B cell (primary cell): ENCODE results near the gene HIBADH. TPM values are rescaled to one million over a fixed set of nuclear protein-coding genes. Genes with fewer than 3 reads are reported as not detected.

Experiments
- ATAC-seq: fragments of 200-7000 bp; cut with Tn5 transposase; one replicate; pipeline ENCODE4 v1.10.0; 2021; ENCODE audit warnings: low read depth, mild to moderate bottlenecking, moderate number of reproducible peaks, moderate library complexity
- CTCF ChIA-PET: fragments of 350-600 bp; sonication (Branson Sonifier 250); formaldehyde crosslinking; loops from one replicate; lab custom pipeline; 2021; ENCODE audit warnings: antibody characterized with exemption, inconsistent platforms; lab: Charles Lee
- POLR2A ChIA-PET: fragments of 350-600 bp; sonication (Branson Sonifier 250); formaldehyde crosslinking; loops from one replicate; lab custom pipeline; 2021; ENCODE audit warnings: antibody characterized with exemption; lab: Charles Lee
- DNase-seq: peaks from one replicate; pipeline ENCODE4 v3.0.0; 2013
- H2AFZ ChIP-seq: 2 replicates; pipeline ENCODE4 v1.6.1; 2012; ENCODE audit warnings: mild to moderate bottlenecking, low read depth, low read length; ENCODE audit not compliant: insufficient read depth, poor library complexity, severe bottlenecking
- H3K27ac ChIP-seq, 2 donors: 1 replicate in 1 of 2; 2 replicates in 1 of 2; pipeline ENCODE4 v1.5.1; 2012 to 2013; ENCODE audit warnings: low read length in 2 of 2, mild to moderate bottlenecking in 2 of 2, moderate library complexity in 1 of 2
- H3K27me3 ChIP-seq, 4 experiments: fragments of 200-600 bp in 1 of 4; sonication (generic) in 1 of 4; replicated peaks in 1 of 4; 1 replicate in 2 of 4; 2 replicates in 2 of 4; pipeline versions ENCODE4 v1.6.1 to v1.7.0; 2013 to 2016; ENCODE audit warnings: low read length in 3 of 4, mild to moderate bottlenecking in 2 of 4, mixed read lengths in 1 of 4, moderate library complexity in 1 of 4; ENCODE audit not compliant: insufficient read depth in 4 of 4, control insufficient read depth in 3 of 4; ENCODE audit errors: control extremely low read depth in 1 of 4
- H3K36me3 ChIP-seq, 2 experiments: replicated peaks in 1 of 2; 1 replicate in 1 of 2; 2 replicates in 1 of 2; pipeline versions ENCODE4 v1.6.1 to v1.7.1; 2013; ENCODE audit warnings: low read length in 1 of 2; ENCODE audit not compliant: insufficient read depth in 2 of 2, control insufficient read depth in 1 of 2; ENCODE audit errors: control extremely low read depth in 1 of 2, extremely low read depth in 1 of 2
- H3K4me1 ChIP-seq, 2 donors: fragments of 200-600 bp in 1 of 2; sonication (generic) in 1 of 2; 1 replicate in 1 of 2; 2 replicates in 1 of 2; pipeline versions ENCODE4 v1.5.1 to v1.6.1; 2013 to 2017; ENCODE audit warnings: low read length in 2 of 2; ENCODE audit not compliant: control insufficient read depth in 2 of 2, insufficient read depth in 2 of 2
- H3K4me2 ChIP-seq: replicated peaks from 2 replicates; pipeline ENCODE3; 2012; ENCODE audit warnings: mild to moderate bottlenecking, low read depth, low read length; ENCODE audit not compliant: poor library complexity, severe bottlenecking
- H3K4me3 ChIP-seq, 5 experiments: fragments of 200-600 bp in 1 of 5; sonication (generic) in 1 of 5; 1 replicate in 3 of 5; 2 replicates in 2 of 5; pipeline versions ENCODE4 v1.5.1 to v1.7.0; 2011 to 2016; ENCODE audit warnings: low read length in 4 of 5, mild to moderate bottlenecking in 4 of 5, low read depth in 2 of 5, control low read depth in 1 of 5, moderate library complexity in 1 of 5; ENCODE audit not compliant: insufficient read depth in 1 of 5; ENCODE audit errors: control extremely low read depth in 1 of 5, extremely low read depth in 1 of 5
- H3K79me2 ChIP-seq: fragments of 200-600 bp; sonication (generic); one replicate; pipeline ENCODE4 v1.6.0; 2016; ENCODE audit warnings: low read length; ENCODE audit not compliant: control insufficient read depth, insufficient read depth
- H3K9ac ChIP-seq: fragments of 200-600 bp; sonication (generic); 2 replicates; pipeline ENCODE4 v1.6.1; 2017; ENCODE audit warnings: mild to moderate bottlenecking, low read length, moderate library complexity
- H3K9me3 ChIP-seq, 3 donors: one replicate each; pipeline versions ENCODE4 v1.6.1 to v1.7.1; 2013; ENCODE audit warnings: low read length in 2 of 3; ENCODE audit not compliant: control insufficient read depth in 2 of 3, insufficient read depth in 1 of 3; ENCODE audit errors: control extremely low read depth in 1 of 3
- H4K20me1 ChIP-seq: 2 replicates; pipeline ENCODE4 v1.6.0; 2012; ENCODE audit warnings: mild to moderate bottlenecking, low read length; ENCODE audit not compliant: insufficient read depth, control insufficient read depth, poor library complexity, severe bottlenecking
- H3K27ac Mint-ChIP-seq: one replicate; pipeline ENCODE4 v1.8.0; 2021; ENCODE audit warnings: mixed read lengths
- H3K27me3 Mint-ChIP-seq: one replicate; pipeline ENCODE4 v1.8.0; 2021; ENCODE audit warnings: mixed read lengths
- H3K4me1 Mint-ChIP-seq: one replicate; pipeline ENCODE4 v1.8.0; 2021; ENCODE audit warnings: mixed read lengths
- H3K4me3 Mint-ChIP-seq: one replicate; pipeline ENCODE4 v1.8.0; 2021; ENCODE audit warnings: mixed read lengths
- H3K9me3 Mint-ChIP-seq: one replicate; pipeline ENCODE4 v1.8.0; 2022; ENCODE audit warnings: mixed read lengths; ENCODE audit not compliant: insufficient read depth
- EZH2 ChIP-seq: IDR thresholded peaks from 2 replicates; pipeline ENCODE4 v1.6.1; 2012; ENCODE audit warnings: borderline replicate concordance, low read depth, mild to moderate bottlenecking, moderate library complexity, low read length; ENCODE audit not compliant: insufficient read depth, poor library complexity, severe bottlenecking
- WGBS: methylation state at CpG from one replicate; pipeline ENCODE4 v1.1.5; 2013; ENCODE audit warnings: missing lambda C conversion rate; ENCODE audit not compliant: insufficient coverage; 5-methylcytosine and 5-hydroxymethylcytosine counted together
- intact Hi-C: fragments of 100-400 bp; cut with micrococcal nuclease; formaldehyde crosslinking; loops from one replicate; pipeline ENCODE4 v1.10.0; 2022
- polyA plus RNA-seq: library from polyadenylated mRNA; depleted of rRNA; stranded (reverse); fragments of >200 nt; gene quantifications from 2 replicates; pipeline ENCODE4 v1.2.3, GENCODE V29; 2012
- total RNA-seq, 2 donors: library from RNA; stranded (reverse); fragments of 120-200 nt in 1 of 2; gene quantifications; 1 replicate in 1 of 2; 2 replicates in 1 of 2; pipeline versions ENCODE4 v1.2.3 to v1.2.4, GENCODE V29; 2013 to 2022
- TF ChIP-seq, protein P1 (sequence below): fragments of 200-600 bp; IDR thresholded peaks from one replicate; pipeline ENCODE4 v1.8.0; 2022; ENCODE audit warnings: antibody characterized with exemption, mild to moderate bottlenecking

HIBADH gene
- total and polyA plus RNA-seq, 2 donors (not counting 1 experiment from before 2014, with no cell fraction given) = 6.9 to 14.1 TPM

DNA sequence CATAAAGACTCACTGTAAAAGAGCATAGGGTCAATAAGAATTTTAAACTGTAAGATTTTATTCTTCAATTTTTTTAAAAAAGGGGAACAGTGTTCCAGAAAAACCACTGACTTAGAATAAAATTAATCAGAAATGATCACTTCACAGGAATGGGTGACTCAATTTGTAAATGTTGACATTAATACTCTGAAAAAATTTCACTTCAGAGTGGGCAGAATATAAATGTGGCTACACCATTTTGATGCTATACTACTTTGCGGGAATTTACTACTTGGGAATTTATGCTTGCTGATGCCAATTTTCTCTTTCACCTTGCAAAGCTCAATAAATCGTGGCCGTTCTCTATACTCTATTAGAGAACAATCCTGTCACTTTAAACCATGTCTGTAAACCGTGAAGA, 126.9 kb downstream of the HIBADH start:
- Histone ChIP-seq H3K4me2 (no peak overlapping the region), H3K9me3 (no peaks in the 10 kb centered on the region), H3K27me3 (no peaks in the 10 kb centered on the region), H3K27ac (no peak overlapping the region), H3K4me1 (no peaks in the 10 kb centered on the region), H3K4me3 (no peak overlapping the region), H3K79me2 (no peaks in the 10 kb centered on the region), H2AFZ (no peak overlapping the region), H3K9ac (no peak overlapping the region), H4K20me1 (no peaks in the 10 kb centered on the region), H3K36me3 (peaks cover 0 to 6% of the 10 kb centered on the region in 2 experiments)
- H3K27me3 Mint-ChIP-seq = no peaks in the 10 kb centered on the region
- POLR2A ChIA-PET = no interaction called here
- TF ChIP-seq, protein P1, sequence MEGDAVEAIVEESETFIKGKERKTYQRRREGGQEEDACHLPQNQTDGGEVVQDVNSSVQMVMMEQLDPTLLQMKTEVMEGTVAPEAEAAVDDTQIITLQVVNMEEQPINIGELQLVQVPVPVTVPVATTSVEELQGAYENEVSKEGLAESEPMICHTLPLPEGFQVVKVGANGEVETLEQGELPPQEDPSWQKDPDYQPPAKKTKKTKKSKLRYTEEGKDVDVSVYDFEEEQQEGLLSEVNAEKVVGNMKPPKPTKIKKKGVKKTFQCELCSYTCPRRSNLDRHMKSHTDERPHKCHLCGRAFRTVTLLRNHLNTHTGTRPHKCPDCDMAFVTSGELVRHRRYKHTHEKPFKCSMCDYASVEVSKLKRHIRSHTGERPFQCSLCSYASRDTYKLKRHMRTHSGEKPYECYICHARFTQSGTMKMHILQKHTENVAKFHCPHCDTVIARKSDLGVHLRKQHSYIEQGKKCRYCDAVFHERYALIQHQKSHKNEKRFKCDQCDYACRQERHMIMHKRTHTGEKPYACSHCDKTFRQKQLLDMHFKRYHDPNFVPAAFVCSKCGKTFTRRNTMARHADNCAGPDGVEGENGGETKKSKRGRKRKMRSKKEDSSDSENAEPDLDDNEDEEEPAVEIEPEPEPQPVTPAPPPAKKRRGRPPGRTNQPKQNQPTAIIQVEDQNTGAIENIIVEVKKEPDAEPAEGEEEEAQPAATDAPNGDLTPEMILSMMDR = no peak
- no peak for TF ChIP-seq EZH2
- H3K4me3 Mint-ChIP-seq = no peak overlapping the region
- intact Hi-C loops = no loop called here
- H3K4me1 Mint-ChIP-seq = no peaks in the 10 kb centered on the region
- DNase-seq (no peak), ATAC-seq (no peak)
- CTCF ChIA-PET = no interaction called here
- no peak overlapping the region for H3K27ac Mint-ChIP-seq
- WGBS = 100% methylated on average over 1 of the region's 4 CpGs
- no peaks in the 10 kb centered on the region for H3K9me3 Mint-ChIP-seq

DNA sequence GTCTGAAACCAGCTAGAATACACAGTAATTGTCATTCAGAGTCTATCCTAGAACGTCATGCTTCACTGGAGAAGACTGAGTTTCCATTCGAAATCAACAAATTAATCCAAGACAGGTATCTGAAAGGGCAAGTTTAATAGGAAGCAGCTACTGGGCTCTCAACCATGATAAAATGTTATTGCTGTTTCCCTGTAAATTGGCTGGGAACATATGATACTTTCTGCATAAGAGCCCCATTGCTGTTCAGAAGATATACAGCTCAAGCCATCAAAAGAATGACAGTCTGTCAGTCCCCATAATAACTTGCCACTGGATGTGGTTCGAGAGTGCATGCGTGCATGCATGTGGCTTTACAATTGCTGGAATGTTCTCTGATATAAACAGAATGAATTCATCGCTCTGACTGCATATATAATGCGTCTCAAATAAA, 129.0 kb downstream of the HIBADH start:
- H2AFZ ChIP-seq = no peak overlapping the region
- no peak overlapping the region for H3K4me3 ChIP-seq
- no peaks in the 10 kb centered on the region for H3K4me1 ChIP-seq
- Mint-ChIP-seq H3K27me3 (no peaks in the 10 kb centered on the region), H3K4me1 (no peaks in the 10 kb centered on the region), H3K4me3 (no peak overlapping the region), H3K27ac (no peak overlapping the region), H3K9me3 (peaks cover 2% of the 10 kb centered on the region)
- H3K27ac ChIP-seq = no peak overlapping the region
- H3K4me2 ChIP-seq = no peak overlapping the region
- ATAC-seq (no peak), DNase-seq (no peak)
- ChIA-PET POLR2A (no interaction called here), CTCF (no interaction called here)
- H3K9me3 ChIP-seq = no peaks in the 10 kb centered on the region
- no peaks in the 10 kb centered on the region for H3K79me2 ChIP-seq
- TF ChIP-seq, protein P1 = no peak
- TF ChIP-seq EZH2 = no peak
- WGBS = no CpG with 5 or more reads among the region's 6 CpGs
- no peaks in the 10 kb centered on the region for H4K20me1 ChIP-seq
- H3K9ac ChIP-seq = no peak overlapping the region
- no peaks in the 10 kb centered on the region for H3K27me3 ChIP-seq
- intact Hi-C loops = no loop called here
- H3K36me3 ChIP-seq = peaks cover 0 to 16% of the 10 kb centered on the region in 2 experiments
